NCI-H2196 (cell line): ENCODE measurements around the gene RNF32.
"Not testable (repeated sequence)": the region's sequence is repeated elsewhere in the genome, so short reads cannot be mapped to it uniquely, and the experiment has no call there.

Experiments
- DNase-seq: peaks from one replicate; lab custom pipeline; 2025; ENCODE audit not compliant: unreplicated experiment; lab: John Stamatoyannopoulos, UW

The RNF32 gene

GRCh38 chr7:156640949-156641485, 443 bp downstream of the RNF32 start:
- no peak for DNase-seq

- no peak for DNase-seq
Measured at GRCh38 chr7:156642306-156643045, 1.9 kb downstream of the RNF32 start.

- DNase-seq: not testable (repeated sequence)
Measured at GRCh38 chr7:156647330-156647729, 6.8 kb downstream of the RNF32 start.

GRCh38 chr7:156650042-156650441, 9.5 kb downstream of the RNF32 start:
- DNase-seq: no peak

GRCh38 chr7:156651474-156651873, 10.9 kb downstream of the RNF32 start:
- DNase-seq: no peak

GRCh38 chr7:156652886-156653568, 12.5 kb downstream of the RNF32 start:
- DNase-seq: no peak

GRCh38 chr7:156654511-156655234, 14.1 kb downstream of the RNF32 start:
- DNase-seq: no peak

- DNase-seq: no peak
Measured at GRCh38 chr7:156655251-156655650, 14.7 kb downstream of the RNF32 start.

- DNase-seq: no peak
Measured at GRCh38 chr7:156655983-156656382, 15.4 kb downstream of the RNF32 start.

- DNase-seq: no peak
Measured at GRCh38 chr7:156656598-156656997, 16.0 kb downstream of the RNF32 start.

GRCh38 chr7:156657681-156658080, 17.1 kb downstream of the RNF32 start:
- no peak for DNase-seq

GRCh38 chr7:156659203-156659602, 18.6 kb downstream of the RNF32 start:
- no peak for DNase-seq

GRCh38 chr7:156659961-156660360, 19.4 kb downstream of the RNF32 start:
- no peak for DNase-seq

- no peak for DNase-seq
Measured at GRCh38 chr7:156661637-156662036, 21.1 kb downstream of the RNF32 start.

GRCh38 chr7:156662277-156662676, 21.7 kb downstream of the RNF32 start:
- no peak for DNase-seq

- no peak for DNase-seq
Measured at GRCh38 chr7:156665101-156665500, 24.5 kb downstream of the RNF32 start.

- DNase-seq: no peak
Measured at GRCh38 chr7:156666368-156667109, 26.0 kb downstream of the RNF32 start.

- no peak for DNase-seq
Measured at GRCh38 chr7:156667110-156667426, 26.5 kb downstream of the RNF32 start.

GRCh38 chr7:156668130-156668741, 27.7 kb downstream of the RNF32 start:
- DNase-seq: no peak

- no peak for DNase-seq
Measured at GRCh38 chr7:156669035-156669828, 28.7 kb downstream of the RNF32 start.
